ENCODE data around the gene DGKH.
"Not testable (repeated sequence)": the region's sequence is repeated elsewhere in the genome, so short reads cannot be mapped to it uniquely, and the experiment has no call there.

Gene DGKH

DNA sequence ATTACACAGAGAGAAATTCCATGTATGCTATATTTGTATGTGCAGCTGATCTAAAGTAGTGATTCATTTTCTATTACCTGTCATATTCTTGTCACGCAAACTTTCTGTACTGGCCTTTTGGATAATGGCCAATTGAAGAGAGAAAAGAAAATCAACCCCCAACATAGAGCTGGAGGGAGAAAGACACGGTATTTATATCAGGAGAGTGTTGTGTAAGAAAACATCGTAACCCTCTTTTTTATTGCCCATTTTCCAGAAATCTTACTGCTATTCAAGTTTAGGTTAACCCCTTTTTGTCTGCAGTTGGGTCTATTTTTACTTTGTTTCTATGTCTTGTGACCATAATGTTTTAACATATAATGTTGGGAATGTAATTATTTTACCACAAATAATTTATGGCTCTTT is 27.9 kb downstream of the DGKH start:
- no peak for FAIRE-seq

DNA sequence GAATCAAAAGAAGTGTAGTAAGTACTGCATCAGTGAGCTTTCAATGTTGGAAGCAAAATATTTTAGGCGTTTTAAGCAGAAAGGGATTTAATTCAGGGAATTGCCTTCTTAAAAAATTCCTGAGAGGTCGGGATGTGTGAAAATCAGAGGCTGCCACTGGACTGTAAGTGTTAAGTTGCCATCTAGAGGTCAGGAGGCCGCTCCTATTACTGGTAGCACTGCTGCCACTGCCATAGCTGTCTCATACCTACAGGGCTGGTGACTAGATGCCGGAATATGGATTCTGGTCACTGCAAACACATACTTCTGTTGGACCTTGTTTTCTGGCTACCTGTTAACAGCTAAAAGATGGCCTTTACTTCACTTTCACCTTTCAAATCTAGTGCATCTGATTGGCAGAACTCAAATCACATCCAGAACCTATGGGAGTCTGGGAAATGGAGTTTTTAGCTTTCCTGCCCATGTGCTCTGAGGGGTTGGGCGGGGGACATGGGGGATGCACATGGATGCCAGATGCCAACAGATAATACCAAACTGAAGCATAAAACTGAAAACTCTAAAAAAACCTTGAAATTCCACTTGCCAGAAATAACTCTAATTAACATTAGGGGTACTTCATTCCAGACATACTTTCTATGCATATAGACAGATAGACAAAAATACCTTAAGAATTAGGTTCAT is 29.8 kb downstream of the DGKH start:
- FAIRE-seq: no peak

DNA sequence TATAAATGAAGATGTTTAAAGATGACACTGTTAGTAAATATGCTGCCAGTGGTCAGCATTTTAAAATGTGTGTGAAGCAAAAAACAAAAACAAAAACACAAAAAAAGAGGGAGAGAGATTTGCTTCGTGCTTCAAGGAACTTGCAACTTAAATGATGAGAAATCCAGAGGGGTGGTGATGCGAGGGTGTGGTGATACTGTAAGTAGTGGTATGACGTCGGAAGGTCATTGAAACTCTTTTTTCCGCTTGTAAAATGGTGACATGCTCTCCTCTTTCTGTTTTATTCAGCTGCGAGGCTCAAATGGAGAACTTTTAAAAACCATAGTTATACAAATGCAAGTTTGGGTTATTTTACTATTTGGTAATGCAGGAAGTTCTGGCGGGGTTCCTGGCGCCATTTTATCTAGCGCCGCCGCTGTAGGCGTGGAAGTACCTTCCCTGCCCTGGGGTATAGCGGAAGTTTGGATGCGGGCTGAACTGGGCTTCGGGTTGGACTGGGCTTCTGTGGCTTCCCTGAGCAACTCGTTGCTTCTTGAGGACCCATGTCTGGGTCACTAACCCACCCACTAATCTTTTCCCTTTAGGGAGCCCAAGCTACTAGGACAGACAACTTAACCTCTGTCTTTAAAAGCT is 34.8 kb downstream of the DGKH start:
- FAIRE-seq: no peak

DNA sequence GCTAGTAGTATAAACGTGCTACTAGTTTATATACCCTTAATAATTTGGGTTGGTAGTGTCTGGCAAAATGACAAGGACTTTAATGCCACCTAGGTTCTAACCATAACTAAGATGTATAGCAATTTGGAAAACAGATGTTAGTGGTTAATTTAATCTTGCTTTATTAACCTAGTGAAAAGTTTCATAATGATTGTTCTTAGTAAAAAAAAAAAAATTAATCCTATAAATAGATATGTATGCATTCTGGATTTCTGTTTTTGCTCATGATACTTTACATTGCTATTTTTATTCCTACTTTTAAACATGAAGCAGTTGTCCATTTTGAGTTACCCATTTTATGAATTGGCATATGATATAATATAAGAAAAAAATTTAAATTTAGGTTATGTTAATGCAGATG is 36.3 kb downstream of the DGKH start:
- FAIRE-seq: peak; percentile 9

DNA sequence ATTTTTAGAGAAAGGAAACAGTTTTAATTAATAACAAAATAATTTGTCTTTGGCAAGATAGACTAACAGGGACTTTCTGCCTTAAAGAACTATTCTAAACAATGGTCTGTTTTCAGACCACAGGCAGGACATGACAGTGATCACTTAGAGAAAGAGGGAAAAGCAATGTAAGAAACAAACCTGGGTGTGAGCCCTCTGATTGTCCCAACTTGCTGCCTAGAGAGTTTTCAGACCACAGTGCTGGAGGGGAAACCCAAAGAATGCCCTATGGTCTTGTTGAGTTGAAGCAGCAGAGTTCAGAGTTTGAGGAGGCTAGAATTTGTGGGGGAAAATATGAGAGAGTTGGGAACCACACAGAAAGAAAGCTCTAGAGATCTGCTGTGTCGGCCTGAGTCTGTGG is 38.1 kb downstream of the DGKH start:
- FAIRE-seq: no peak

DNA sequence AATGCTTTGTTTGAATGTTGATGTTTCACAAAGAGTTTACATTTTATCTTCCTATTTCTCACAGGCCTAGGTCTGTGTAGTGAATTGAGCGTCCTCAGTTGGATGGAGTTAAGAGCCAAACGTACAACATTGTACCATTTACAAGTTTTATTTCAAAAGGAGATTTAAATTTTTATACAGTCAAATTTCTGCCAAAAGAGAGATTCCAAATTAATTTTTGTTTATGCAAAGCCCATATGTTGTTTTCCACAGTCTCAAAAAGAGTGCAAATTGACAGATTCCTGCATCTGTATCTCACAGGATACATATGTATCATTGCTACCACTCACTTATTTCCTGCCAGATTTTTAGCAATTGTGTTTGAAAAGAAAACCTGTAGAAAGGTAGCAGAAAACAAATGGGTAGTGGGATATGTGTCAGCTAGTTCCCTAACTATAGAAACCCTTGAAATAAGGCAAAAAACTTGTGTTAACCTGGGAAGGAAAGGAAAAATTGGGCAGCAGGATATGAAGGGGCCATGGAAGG is 46.1 kb downstream of the DGKH start:
- FAIRE-seq: no peak

DNA sequence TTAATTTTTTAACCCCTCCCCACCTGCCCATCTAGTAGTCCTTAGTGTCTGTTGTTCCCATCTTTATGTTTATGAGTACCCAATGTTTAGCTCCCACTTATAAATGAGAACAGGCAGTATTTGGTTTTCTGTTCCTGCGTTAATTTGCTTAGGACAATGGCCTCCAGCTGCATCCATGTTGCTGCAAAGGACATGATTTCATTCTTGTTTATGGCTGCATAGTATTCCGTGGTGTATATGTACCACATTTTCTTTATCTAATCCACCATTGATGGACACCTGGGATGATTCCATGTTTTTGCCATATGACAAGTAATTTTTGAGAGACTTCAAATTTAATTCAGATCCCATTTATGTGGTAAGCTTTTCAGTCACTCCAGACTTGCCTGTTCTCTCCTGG is 47.8 kb downstream of the DGKH start:
- FAIRE-seq: not testable (repeated sequence)

DNA sequence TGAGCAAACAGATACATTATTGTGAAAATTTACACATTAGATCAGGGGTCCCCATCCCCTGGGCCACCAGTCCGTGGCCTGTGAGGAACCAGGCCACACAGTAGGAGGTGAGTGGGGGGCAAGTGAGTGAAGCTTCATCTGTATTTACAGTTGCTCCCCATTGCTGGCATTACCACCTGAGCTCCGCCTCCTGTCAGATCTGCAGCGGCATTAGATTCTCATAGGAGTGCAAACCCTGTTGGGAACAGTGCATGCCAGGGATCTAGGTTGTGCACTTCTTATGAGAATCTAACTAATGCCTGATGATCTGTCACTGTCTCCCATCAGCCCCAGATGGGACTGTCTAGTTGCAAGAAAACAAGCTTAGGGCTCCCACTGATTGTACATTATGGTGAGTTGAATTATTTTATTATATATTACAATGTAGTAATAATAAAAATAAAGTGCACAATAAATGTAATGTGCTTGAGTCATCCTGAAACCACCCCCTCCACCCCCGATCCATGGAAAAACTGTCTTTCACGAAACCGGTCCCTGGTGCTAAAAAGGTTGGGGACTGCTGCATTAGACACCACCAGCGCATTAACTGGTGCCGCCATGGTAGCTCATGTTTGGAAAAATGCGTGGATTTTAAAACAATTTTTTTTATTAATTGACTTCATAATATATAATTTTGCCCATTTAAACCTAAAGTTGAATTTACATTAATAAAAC is 51.7 kb downstream of the DGKH start:
- no peak for FAIRE-seq

DNA sequence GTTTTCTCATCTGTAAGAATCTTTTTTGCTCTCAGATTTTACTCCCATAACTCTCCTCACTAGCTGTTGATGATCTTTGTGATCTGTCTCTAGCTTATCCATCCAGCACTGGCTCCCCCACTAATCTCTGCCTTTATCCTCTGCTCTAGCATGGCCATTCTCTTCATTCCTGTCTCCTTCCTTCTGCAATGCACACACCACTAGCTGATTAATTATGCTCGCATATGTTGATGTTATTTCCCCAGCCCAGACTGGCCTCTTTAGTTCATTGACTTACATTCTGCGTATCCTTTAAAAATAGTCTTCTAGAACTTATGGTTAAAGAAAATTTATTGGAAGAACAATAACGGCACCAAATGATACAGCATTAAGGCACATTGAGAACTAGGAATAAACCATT is 52.5 kb downstream of the DGKH start:
- no peak for FAIRE-seq

DNA sequence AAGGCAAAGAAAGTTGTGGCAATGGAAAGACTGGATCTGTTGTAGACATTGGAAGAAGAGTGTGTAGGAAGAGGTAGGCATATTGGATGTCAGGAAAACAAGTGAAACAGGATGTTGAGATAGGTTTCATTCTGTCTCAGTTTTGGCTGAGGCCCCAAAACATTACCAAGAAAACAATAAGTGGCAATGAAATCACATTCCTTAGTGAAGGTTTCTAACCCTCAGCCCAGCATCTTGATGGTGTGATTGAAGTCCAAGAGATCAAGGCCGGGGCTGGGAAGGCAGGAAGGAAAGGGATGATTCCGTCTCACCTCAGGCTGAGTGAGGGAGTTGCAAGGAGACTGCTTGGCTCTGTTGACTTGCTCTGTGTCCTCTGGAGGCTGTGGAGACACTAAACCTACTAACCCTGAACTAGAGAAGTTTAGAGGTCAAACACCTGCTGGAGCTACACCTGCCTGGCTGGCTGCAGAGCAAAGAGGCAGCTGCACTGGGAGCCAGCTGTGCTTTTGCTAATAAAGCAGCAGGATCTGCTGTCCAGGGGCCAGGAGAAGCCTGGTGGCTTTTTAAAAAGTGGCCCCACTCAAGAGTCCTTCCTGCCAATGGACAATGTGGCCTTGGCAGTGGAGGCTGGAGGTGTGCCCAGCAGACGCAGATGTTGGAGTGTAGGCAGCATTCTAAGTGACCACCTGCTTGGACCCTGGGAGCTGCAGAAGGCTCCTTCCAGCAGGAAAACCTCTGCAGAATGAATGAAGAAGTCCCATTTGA is 53.6 kb downstream of the DGKH start:
- no peak for FAIRE-seq

DNA sequence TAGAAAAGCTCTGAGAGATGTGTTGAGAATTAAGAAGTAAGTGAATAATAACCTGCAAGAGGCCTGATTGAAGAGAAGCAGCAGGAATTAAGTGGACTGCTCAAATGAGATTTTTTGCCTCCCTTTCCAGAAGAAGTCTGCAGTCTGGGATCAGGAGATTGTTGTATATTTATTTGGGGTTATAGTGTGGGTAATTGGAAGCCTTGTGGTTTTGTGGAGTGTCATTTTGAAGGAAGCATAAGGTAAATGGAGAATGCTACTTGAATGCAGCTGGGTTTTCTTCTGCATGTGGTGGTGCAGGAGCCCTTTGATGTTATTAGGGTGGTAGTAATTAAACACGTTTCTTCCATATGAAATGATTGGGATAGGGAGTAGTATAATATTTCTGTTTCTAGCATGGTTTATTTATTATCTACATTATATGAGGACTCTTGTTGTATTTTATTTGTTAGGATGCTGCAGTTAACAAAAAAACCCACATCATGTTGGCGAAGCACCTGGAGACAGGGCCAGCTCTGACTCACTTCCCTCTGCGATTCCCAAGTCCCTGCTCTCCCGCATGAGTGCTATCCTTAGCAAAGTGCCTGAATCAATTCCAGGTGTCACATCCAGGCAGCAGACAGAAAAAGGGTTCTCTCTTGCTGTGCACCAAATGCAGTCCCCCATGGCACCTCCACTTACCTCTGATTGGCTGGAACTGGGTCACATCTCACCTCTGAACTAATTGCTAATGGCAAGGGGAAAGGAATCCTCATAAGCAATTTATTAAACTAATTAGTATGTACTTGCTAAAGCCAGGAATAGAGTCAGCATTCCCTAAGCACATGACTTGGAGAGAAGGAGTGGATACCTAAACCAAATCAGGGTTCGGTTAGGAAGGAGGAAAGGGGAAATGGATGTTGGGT is 54.8 kb downstream of the DGKH start:
- no peak for FAIRE-seq

DNA sequence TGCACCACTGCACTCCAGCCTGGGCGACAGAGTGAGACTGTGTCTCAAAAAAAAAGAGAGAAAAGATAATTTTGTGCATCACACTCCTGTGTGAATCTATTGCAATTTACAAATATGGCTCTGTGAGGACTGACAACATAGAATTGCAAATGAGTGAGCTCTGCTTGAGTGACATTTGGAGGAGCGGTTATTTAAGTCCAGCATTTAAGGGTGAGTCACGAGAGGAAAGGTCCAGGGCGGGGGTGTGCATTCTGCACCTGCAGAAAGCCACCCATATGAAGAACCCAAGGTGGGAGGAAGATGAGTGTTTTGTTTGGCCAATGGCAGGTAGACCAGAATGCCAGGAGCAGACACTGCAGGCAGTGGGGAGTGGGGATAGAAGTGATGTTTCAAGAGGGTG is 58.5 kb downstream of the DGKH start:
- FAIRE-seq: no peak

DNA sequence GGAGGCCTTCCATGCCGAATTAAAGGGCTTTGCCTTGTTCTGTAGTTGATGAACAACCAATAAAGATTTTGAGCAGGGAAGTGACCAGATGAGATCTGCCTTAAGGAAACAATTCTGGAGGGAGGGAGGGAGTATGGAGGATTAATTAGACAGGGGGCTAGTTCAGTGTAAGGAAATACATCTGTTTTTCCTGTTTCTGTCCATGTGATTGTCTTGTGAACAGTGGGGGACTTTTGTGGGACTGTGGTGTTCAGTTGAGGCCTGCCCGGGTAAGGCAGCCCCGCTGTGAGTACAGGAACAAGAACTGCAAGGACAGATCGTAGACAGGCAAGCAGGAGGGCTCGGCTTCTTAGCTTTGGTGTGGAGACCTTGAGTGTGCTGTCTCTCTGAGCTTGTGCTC is 59.0 kb downstream of the DGKH start:
- no peak for FAIRE-seq

DNA sequence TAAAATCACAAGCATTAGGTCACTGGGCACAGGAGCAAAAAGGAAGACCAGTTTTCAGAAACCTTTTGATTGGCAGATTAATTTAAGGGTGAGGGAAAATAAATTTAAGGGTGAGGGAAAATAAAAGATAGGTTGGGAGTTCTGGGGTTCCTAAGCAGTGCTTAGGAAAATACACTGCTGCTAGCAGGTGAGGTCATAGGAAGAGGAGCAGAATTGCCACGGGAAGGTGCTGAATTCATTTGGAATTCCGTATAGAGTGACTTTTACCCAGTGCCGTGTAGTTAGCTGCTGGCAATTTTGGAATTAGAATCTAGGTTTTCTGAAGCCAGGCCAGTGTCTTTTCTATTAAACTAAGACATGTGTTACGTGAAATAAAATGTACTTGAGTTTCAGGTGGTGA is 59.8 kb downstream of the DGKH start:
- FAIRE-seq: no peak

DNA sequence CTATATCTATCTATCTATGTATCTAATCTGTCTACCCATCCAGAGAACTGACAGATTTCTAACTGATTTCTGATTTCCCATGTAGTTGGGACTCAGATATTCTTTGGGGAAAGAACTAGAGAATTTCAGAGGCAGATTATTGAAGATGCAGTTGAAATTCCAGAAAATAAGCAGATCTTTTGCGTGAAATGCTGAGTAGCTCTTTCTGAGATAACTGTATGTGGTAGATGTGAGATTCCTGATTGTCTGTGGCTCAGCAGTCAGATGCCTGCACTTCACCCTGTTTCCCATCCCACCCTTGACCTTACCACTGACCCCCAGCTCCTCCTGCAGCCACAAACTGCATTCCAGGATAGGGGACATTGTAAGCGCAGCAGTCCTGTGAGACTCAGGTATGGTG is 61.5 kb downstream of the DGKH start:
- FAIRE-seq: no peak

DNA sequence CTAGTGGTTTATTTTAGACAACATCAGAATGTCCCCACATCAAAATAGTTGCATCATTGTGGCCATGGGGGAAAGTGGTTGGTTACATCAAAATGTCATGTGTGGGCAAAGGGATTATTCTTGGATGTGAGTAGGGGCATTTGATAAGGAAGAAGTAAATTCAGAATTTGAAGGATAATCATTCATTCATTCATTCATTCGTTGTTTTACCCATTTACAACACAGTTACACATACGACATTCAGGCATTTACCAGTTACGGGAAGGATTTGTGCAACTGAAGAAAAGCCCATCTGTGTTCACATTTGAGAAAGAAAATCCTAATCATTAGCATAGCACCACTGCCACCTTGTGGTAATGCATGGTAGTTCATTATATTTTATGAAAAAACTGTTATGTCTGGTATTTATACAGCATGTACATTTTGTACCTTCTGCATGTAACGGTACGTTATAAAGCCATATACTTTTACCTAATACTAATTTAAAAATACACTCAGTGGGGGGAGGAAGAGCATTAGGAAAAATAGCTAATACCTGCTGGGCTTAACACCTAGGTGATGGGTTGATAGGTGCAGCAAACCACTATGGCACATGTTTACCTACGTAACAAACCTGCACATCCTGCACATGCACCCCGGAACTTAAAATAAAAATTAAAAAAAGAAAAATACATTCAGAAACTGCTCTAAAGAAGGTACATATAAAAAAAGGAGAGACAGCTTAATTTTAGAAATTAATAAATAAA is 62.1 kb downstream of the DGKH start:
- FAIRE-seq: peak; percentile 84

DNA sequence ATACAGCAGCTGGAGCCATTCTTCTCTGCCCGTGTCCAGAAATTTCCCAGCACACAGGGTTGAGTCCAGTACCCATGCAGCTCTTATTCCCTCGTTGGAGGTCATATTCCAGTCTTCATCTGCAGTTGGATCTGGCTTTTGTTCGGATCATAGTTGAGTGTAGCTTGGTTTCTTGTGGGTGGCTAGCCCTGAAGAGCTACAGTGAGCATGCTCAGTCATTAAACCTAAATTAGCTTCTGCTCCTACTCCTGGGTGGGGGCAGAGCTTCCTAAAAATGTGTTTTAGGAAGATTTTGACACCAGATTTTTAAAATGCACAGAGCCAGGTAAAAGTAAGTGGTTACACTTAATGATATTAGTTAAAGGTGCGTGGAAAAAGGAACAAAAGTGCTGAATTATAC is 64.4 kb downstream of the DGKH start:
- no peak for FAIRE-seq

DNA sequence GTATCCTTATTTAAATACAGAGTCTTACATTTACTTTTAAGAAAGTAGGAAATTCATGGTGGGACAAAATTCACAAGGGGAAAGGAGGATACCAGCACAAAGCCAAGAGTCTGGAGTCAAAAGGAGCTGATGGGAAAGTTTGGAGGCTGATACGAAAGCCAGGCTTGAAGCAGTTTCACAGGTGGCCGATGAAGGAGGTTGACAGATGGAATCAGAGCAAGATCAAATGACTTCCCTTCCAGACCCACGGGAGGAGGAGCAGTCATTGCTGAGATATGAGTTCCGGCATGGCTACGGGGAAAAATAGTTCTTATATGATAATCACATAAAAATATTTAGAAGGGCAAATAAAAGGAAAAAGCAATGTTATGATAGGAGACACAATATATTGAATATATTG is 65.0 kb downstream of the DGKH start:
- no peak for FAIRE-seq

DNA sequence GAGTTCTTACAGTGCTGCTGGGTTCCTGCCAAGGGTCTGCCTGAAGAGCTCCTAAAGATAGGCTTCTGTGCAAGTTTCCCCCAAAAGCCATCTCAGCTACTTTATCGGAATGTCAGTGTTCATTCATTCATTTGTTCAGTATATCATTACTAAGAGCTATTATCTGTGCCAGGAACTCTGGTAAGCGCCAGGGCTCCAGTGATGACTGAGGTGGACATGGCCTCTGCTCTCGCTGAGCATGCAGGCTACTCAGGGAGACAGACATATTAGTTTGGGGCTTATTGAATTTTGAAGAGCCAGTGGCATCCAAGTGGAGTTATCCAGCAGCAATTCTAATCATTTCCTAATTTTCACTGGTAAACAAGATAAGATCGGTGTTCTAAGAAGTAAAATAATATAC is 65.8 kb downstream of the DGKH start:
- no peak for FAIRE-seq

DNA sequence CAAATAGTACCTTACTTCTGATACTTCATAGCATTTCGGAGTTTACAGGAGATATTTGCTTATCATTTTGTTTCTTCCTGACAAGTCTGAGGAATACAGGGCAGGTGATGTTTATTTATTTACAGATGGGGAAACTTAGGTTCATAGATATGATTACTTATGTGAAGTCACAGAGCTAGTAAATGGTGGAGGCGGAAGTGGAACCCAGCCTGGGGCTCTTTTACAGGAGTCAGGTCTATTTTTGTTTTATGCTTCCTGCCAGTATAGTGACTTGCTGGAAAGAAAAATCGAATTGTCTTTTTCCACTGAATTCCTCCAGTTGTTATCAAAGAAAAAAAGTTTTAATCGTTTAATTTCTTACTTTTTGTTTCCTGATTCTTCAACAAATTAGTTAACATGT is 66.5 kb downstream of the DGKH start:
- no peak for FAIRE-seq

DNA sequence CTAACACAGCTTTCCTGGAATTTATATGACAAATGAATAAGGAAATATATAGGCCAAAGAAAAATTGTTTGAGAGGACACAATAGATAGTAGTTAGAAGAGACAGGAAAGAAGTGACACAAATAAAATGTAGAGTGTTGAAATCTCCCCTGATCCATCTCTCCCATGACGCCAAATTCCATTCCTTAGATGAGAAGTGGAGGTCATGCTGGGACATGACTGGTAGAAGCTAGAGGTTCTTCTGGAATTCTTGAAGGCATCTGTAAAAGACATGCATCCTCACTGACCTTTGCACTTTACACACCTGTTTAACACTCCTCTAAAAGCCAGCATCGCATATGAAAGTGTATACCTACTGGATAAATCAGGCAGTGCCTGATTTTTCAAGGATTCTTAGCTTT is 67.8 kb downstream of the DGKH start:
- FAIRE-seq: no peak

DNA sequence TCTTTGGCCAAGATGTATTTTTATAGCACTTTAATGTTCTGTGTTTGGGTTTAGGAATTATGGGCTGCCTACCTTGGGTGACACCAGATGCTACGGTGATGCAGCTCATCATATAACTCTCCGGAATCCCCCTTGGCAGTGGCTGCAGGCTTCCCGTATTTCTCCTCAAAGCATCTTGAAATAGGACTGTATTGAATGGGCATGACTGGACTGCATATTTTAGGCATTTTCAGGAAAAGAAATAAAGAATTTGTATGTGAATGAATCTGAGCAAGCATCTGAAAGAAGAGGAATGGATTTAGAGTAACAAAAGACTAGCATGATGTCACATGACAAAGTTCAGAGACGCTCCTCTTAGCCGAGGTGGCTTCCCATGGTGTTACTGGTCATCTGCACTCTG is 70.6 kb downstream of the DGKH start:
- no peak for FAIRE-seq
